Measurements from ENCODE around the gene PLCH1. TPM values are rescaled to one million over a fixed set of nuclear protein-coding genes. Genes with fewer than 3 reads are reported as not detected.

Gene PLCH1
- total RNA-seq, 1 experiment from 2014 or later: 3.8 TPM

- H3K4me3 ChIP-seq (replicated peaks in 1 of 2; ENCODE audit: low read depth in 1 of 2, low read length in 2 of 2): no peak overlapping the region
- RAD21 ChIA-PET (ENCODE audit: low non-redundant PET in 1 of 2, low total read pairs in 2 of 2, uncharacterized antibody in 2 of 2, unreplicated experiment in 2 of 2): no interaction called here
- H3K79me2 ChIP-seq (ENCODE audit: insufficient read depth, low read length): no peaks in the 10 kb centered on the region
- TF ChIP-seq SP1 (IDR thresholded peaks at IDR 0.05; ENCODE audit: low read depth) (no peak), EGR1 (IDR thresholded peaks at IDR 0.05; ENCODE audit: low read depth) (no peak), EZH2phosphoT487 (IDR thresholded peaks at IDR 0.05; ENCODE audit: borderline replicate concordance) (no peak), CTCF (IDR thresholded peaks at IDR 0.05 in 2 of 3, conservative IDR thresholded peaks at IDR 0.05 in 1 of 3; ENCODE audit: borderline replicate concordance in 1 of 3, insufficient read depth in 1 of 3, low read depth in 2 of 3, low read length in 2 of 3) (no peak), RAD21 (IDR thresholded peaks at IDR 0.05; ENCODE audit: low read depth) (no peak), SRF (IDR thresholded peaks at IDR 0.05; ENCODE audit: low read depth) (no peak), POLR2AphosphoS5 (IDR thresholded peaks at IDR 0.05; ENCODE audit: low read depth, low read length) (no peak), JUND (IDR thresholded peaks at IDR 0.05) (no peak), MAX (IDR thresholded peaks at IDR 0.05) (no peak), REST (IDR thresholded peaks at IDR 0.05; ENCODE audit: low read depth) (no peak), POLR2A (IDR thresholded peaks at IDR 0.05; ENCODE audit: borderline replicate concordance, extremely low read depth, insufficient read depth, insufficient read length) (no peak), SIN3A (IDR thresholded peaks at IDR 0.05; ENCODE audit: low read depth) (no peak), ZFX (IDR thresholded peaks at IDR 0.05) (no peak), ELF1 (IDR thresholded peaks at IDR 0.05; ENCODE audit: borderline replicate concordance, low read depth) (no peak), CBX3 (IDR thresholded peaks at IDR 0.05; ENCODE audit: low read depth) (no peak), ZNF274 (IDR thresholded peaks at IDR 0.05; ENCODE audit: low read depth, low read length) (no peak), FOSL1 (IDR thresholded peaks at IDR 0.05; ENCODE audit: low read depth) (no peak), EZH2 (IDR thresholded peaks at IDR 0.05) (no peak), ATF3 (IDR thresholded peaks at IDR 0.05) (no peak), ZBTB33 (IDR thresholded peaks at IDR 0.05; ENCODE audit: extremely low read depth, insufficient replicate concordance, low read length) (no peak)
- no peaks in the 10 kb centered on the region for H3K9me2 ChIP-seq (ENCODE audit: insufficient read depth)
- H3K9ac ChIP-seq (ENCODE audit: low read length): no peak overlapping the region
- H3K27ac ChIP-seq (ENCODE audit: low read depth, low read length): no peak overlapping the region
- POLR2A ChIA-PET: no interaction called here
- no peaks in the 10 kb centered on the region for H3K36me3 ChIP-seq (ENCODE audit: control insufficient read depth in 1 of 2, insufficient read depth in 2 of 2, low read length in 2 of 2)
- no peaks in the 10 kb centered on the region for H4K20me1 ChIP-seq (ENCODE audit: insufficient read depth)
- CTCF ChIA-PET: no interaction called here
- BruUV-seq (replicated peaks): no TSS peak
- no peaks in the 10 kb centered on the region for H3K9me3 ChIP-seq (ENCODE audit: control insufficient read depth in 1 of 2, insufficient read depth in 1 of 2, low read depth in 1 of 2, low read length in 2 of 2)
- intact Hi-C loops (cut with micrococcal nuclease): no loop called here
- no peaks in the 10 kb centered on the region for H3K4me1 ChIP-seq (ENCODE audit: control insufficient read depth in 1 of 2, insufficient read depth in 2 of 2, low read length in 2 of 2)
- ATAC-seq: no peak
- H3K4me2 ChIP-seq (ENCODE audit: low read length): no peak overlapping the region
- no peak for DNase-seq (ENCODE audit: low read depth, low spot score)
- H3K27me3 ChIP-seq (ENCODE audit: insufficient read depth, low read length): no peaks in the 10 kb centered on the region
- no peak overlapping the region for H2AFZ ChIP-seq (ENCODE audit: low read depth, low read length, poor library complexity, severe bottlenecking)
Observed at GRCh38 chr3:155517903-155518302, 227.0 kb downstream of the PLCH1 start.
